Loucy (cell line): Measurements from ENCODE around the gene PDE5A.

Source experiments
- CTCF ChIP-seq: fragments of 200-600 bp; sonication (generic); conservative IDR thresholded peaks from 2 replicates; pipeline ENCODE4 v1.5.1; 2014; ENCODE audit warnings: mild to moderate bottlenecking, antibody characterized with exemption, low read length
- EZH2phosphoT487 ChIP-seq: fragments of 200-600 bp; IDR thresholded peaks from 2 replicates; pipeline ENCODE4 v1.6.1; 2018; ENCODE audit warnings: antibody characterized with exemption, mild to moderate bottlenecking, moderate library complexity, borderline replicate concordance

DNA sequence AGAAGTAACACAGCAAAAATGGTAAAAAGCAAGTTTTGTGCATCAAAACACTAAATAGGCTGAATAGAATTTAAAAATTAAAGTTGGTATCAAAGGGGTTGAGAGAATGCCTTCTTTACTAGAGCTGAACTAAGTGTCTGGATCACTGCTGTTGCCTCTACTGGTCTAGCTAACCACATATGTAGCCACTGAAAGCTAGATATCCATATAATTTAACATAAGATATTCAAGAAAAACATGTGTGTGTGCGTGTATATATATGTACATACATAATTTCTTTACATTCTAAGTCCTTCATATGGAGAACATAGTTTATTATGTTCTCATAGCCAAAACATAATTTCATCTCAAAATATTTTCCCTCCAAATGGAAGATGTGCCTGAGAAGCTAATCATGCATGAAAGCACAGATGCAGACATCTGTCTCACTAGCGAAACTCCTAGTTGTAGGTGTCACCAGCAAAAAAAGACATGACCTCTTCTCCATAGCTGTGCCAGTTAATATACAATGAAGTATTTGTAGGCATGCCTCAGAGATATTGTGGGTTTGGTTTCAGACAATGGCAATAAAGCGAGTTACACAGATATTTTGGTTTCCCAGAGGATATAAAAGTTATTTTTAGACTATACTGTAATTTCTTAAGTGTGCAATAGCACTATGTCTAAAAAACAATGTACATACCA, 47.3 kb downstream of the PDE5A start:
- TF ChIP-seq CTCF = no peak
- no peak for TF ChIP-seq EZH2phosphoT487
